Measurements from ENCODE around the gene INVS. TPM values are rescaled to one million over a fixed set of nuclear protein-coding genes. Genes with fewer than 3 reads are reported as not detected.

Gene INVS
- total RNA-seq, 6 donors from 2014 or later: 14.7 to 43.0 (median 23.3) TPM

DNA sequence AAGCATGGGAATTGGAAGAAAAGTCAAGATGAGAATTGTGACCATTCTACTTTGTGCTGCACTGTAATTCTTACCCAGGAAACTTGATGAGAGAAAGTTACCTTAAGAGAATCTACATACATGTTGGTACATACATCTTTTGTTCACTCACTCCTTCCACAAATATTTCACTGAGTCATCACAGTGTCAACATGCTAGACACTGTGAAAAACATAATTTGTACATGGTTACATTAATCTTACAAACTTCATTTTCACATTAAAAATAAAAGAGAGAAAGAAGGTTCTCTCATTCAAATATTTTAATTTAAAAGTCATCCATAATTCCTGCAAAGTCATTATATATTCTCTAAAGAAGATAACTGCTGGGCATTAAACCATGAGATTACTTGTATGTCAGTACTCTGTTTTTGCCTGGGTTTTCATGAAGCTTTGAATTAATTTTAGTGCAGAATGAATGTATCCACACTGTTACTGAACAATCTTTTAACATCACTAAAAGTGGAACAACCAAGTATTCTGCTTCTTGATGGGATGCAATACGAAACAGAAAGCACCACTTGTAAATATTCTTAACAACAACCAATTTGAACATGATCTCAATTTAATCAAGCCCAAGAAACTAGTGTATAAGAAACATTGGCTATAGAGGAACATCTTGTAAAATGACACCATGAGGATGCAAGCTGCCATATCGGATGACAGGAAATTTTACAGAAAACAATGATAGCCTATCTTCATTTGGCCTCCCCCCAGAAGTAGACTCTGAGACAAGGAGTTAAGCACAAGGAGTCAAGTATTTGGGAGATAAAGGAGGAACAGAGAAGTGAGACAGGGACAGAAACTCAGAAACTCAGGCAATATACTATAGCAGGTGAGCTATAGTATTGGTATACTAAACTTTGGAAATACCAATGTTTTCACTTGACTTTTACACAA, 28.7 kb upstream of the INVS start:
- Histone ChIP-seq H3K27ac (no peak overlapping the region), H3K4me1 (peaks cover 4 to 10% (median 7%) of the 10 kb centered on the region in 4 donors), H3K27me3 (no peaks in the 10 kb centered on the region), H3K4me3 (no peak overlapping the region), H3K36me3 (no peaks in the 10 kb centered on the region), H3K9me3 (no peaks in the 10 kb centered on the region)
- 72 to 83% methylated on average over 2 of the region's 2 CpGs for WGBS, 2 donors
- DNase-seq: no peak
- no peak for ATAC-seq (ENCODE audit: low FRiP score in 2 of 2)
- TF ChIP-seq, protein P1, sequence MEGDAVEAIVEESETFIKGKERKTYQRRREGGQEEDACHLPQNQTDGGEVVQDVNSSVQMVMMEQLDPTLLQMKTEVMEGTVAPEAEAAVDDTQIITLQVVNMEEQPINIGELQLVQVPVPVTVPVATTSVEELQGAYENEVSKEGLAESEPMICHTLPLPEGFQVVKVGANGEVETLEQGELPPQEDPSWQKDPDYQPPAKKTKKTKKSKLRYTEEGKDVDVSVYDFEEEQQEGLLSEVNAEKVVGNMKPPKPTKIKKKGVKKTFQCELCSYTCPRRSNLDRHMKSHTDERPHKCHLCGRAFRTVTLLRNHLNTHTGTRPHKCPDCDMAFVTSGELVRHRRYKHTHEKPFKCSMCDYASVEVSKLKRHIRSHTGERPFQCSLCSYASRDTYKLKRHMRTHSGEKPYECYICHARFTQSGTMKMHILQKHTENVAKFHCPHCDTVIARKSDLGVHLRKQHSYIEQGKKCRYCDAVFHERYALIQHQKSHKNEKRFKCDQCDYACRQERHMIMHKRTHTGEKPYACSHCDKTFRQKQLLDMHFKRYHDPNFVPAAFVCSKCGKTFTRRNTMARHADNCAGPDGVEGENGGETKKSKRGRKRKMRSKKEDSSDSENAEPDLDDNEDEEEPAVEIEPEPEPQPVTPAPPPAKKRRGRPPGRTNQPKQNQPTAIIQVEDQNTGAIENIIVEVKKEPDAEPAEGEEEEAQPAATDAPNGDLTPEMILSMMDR (IDR thresholded peaks at IDR 0.05): no peak
- TF ChIP-seq POLR2A (IDR thresholded peaks at IDR 0.05) (no peak), EP300 (IDR thresholded peaks at IDR 0.05) (no peak), POLR2AphosphoS5 (IDR thresholded peaks at IDR 0.05) (no peak)

DNA sequence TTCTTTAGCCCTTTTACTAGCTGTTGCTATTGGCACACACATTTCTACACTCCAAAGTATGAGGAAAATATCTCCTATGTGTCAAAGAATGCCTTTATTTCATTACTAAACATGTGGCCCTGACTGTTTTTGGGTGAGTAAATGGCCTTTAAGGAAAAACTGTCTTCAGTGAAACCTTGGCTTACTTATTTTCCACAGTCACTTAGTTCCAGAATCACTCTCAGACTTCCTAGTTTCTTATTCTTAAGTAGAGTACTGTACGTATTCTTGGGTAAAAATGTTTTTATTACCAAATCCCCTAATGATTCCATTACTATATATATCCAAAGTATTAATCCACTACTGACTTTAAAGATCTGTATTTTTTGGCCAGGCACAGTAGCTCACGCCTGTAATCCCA, 27.8 kb upstream of the INVS start:
- DNase-seq (no peak), ATAC-seq (ENCODE audit: low FRiP score in 2 of 2) (no peak)
- TF ChIP-seq POLR2A (IDR thresholded peaks at IDR 0.05) (no peak), EP300 (IDR thresholded peaks at IDR 0.05) (no peak), POLR2AphosphoS5 (IDR thresholded peaks at IDR 0.05) (no peak)
- TF ChIP-seq, protein P1 (IDR thresholded peaks at IDR 0.05): no peak
- Histone ChIP-seq H3K9me3 (no peaks in the 10 kb centered on the region), H3K36me3 (no peaks in the 10 kb centered on the region), H3K27me3 (no peaks in the 10 kb centered on the region), H3K27ac (no peak overlapping the region), H3K4me1 (peaks cover 4 to 7% (median 5%) of the 10 kb centered on the region in 4 donors), H3K4me3 (no peak overlapping the region)
- 86 to 92% methylated on average over 2 of the region's 2 CpGs for WGBS, 2 donors

DNA sequence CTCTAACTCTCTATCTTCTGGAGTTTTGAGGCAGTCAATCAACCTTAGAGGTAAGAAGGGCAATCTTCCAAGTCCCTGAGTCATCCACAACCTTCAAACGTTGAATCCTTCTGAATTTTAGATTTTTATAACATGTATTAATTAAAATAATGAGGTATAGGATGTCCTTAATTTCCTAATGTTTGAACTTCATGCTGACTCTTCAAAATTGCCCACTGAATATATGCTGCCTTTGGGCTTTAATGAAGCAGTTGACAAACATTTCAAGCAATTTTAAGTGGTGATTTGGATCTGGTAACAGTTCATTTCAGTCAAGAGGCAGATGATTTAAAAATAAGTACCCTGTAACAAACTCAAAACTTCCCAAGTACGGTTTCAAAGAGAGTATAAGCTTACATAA, 26.2 kb upstream of the INVS start:
- 57 to 65% methylated on average over 2 of the region's 2 CpGs for WGBS, 2 donors
- no peak for DNase-seq

DNA sequence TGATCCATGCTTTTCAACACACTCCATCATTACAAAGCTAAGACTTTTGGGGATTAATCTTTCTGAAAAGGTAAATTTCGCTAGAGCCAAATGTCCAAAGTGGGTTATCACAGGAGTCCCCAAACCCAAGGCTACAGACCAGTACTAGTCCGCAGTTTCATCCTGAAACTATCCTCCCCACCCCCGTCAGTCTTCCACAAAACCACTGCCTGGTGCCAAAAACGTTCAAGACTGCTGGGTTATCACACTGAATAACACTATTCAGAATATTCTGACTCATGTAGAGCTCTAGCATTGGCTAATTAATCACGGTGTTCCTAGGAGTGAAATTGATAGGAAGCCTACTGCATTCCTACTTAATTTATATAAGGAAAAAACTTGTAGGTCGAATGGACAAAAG, 24.9 kb upstream of the INVS start:
- no peaks in the 10 kb centered on the region for H3K27me3 ChIP-seq
- no peak overlapping the region for H3K4me3 ChIP-seq
- TF ChIP-seq EP300 (IDR thresholded peaks at IDR 0.05) (no peak), POLR2AphosphoS5 (IDR thresholded peaks at IDR 0.05) (no peak), POLR2A (IDR thresholded peaks at IDR 0.05) (no peak)
- TF ChIP-seq, protein P1 (IDR thresholded peaks at IDR 0.05): no peak
- no peaks in the 10 kb centered on the region for H3K9me3 ChIP-seq
- H3K4me1 ChIP-seq: peaks cover 0 to 4% (median 0%) of the 10 kb centered on the region in 4 donors
- WGBS, 2 donors: 87 to 89% methylated on average over 6 of the region's 6 CpGs
- no peak for DNase-seq
- ATAC-seq (ENCODE audit: low FRiP score in 2 of 2): no peak
- no peak overlapping the region for H3K27ac ChIP-seq
- no peaks in the 10 kb centered on the region for H3K36me3 ChIP-seq

More for the DNA sequence above, 26.2 kb upstream of the INVS start:
- Histone ChIP-seq H3K27me3 (no peaks in the 10 kb centered on the region), H3K36me3 (no peaks in the 10 kb centered on the region), H3K4me1 (peaks cover 0 to 4% (median 0%) of the 10 kb centered on the region in 4 donors), H3K27ac (no peak overlapping the region), H3K9me3 (no peaks in the 10 kb centered on the region), H3K4me3 (no peak overlapping the region)
- no peak for TF ChIP-seq POLR2A (IDR thresholded peaks at IDR 0.05)
- TF ChIP-seq POLR2AphosphoS5 (IDR thresholded peaks at IDR 0.05): no peak
- TF ChIP-seq EP300 (IDR thresholded peaks at IDR 0.05): no peak
- TF ChIP-seq, protein P1 (IDR thresholded peaks at IDR 0.05): no peak
- ATAC-seq (ENCODE audit: low FRiP score in 2 of 2): no peak

All from upper lobe of left lung (tissue), 6 donors.